A673 (cell line): Measurements from ENCODE around the gene HRH1.

ENCODE experiments used
- EZH2 ChIP-seq: fragments of 200-600 bp; sonication (generic); IDR thresholded peaks from 2 replicates; pipeline ENCODE4 v1.6.1; 2017; ENCODE audit warnings: borderline replicate concordance, low read depth, mild to moderate bottlenecking, mixed read lengths, antibody characterized with exemption, low read length; ENCODE audit not compliant: poor library complexity, severe bottlenecking
- TF ChIP-seq, protein P1 (sequence below): fragments of 300-800, 200-600 bp; sonication (generic); conservative IDR thresholded peaks from 2 replicates; pipeline ENCODE4 v1.5.1; 2017; ENCODE audit warnings: low read depth, mild to moderate bottlenecking, antibody characterized with exemption, low read length, moderate library complexity, mixed read lengths

DNA sequence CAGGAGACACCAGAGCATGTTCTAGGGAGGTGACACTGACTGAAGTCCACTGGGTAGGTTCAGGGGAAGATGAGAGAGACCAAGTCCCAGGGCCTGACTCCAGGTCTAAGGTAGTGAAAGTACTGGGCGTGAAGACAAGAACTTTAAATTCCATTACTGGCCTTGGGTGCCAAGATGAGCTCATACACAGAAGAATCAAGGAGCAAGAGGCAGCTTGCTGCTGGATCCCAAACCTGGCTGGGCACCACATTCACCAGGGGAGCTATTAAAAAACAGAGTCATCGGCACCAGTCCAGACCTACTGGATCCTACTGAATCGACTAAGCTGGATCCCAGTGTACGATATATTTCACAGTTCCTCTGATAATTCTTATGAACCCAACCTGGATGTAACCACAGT, 75.8 kb downstream of the HRH1 start:
- TF ChIP-seq, protein P1, sequence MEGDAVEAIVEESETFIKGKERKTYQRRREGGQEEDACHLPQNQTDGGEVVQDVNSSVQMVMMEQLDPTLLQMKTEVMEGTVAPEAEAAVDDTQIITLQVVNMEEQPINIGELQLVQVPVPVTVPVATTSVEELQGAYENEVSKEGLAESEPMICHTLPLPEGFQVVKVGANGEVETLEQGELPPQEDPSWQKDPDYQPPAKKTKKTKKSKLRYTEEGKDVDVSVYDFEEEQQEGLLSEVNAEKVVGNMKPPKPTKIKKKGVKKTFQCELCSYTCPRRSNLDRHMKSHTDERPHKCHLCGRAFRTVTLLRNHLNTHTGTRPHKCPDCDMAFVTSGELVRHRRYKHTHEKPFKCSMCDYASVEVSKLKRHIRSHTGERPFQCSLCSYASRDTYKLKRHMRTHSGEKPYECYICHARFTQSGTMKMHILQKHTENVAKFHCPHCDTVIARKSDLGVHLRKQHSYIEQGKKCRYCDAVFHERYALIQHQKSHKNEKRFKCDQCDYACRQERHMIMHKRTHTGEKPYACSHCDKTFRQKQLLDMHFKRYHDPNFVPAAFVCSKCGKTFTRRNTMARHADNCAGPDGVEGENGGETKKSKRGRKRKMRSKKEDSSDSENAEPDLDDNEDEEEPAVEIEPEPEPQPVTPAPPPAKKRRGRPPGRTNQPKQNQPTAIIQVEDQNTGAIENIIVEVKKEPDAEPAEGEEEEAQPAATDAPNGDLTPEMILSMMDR: no peak
- TF ChIP-seq EZH2: no peak
